Measurements from ENCODE around the gene RHOJ. TPM values are rescaled to one million over a fixed set of nuclear protein-coding genes. Genes with fewer than 3 reads are reported as not detected.

RHOJ gene
- total and polyA plus RNA-seq, 9 of the 15 experiments (the other 6 are each of a cell fraction or from before 2014, with no cell fraction given) = not detected

- TF ChIP-seq ZBTB9 (CRISPR knock-in tag; IDR thresholded peaks at IDR 0.05) = no peak
- TF ChIP-seq ZNF518B (CRISPR knock-in tag; IDR thresholded peaks at IDR 0.05) = no peak
- no peak for TF ChIP-seq PHB (CRISPR knock-in tag; IDR thresholded peaks at IDR 0.05)
- TF ChIP-seq ARID3B (CRISPR knock-in tag; IDR thresholded peaks at IDR 0.05; ENCODE audit: borderline replicate concordance) = no peak
Observed at GRCh38 chr14:63224196-63224595, 20.0 kb downstream of the RHOJ start (continued).

- CTCF ChIA-PET (ENCODE audit: low intra/inter-chr PET ratio) = no interaction called here
- intact Hi-C loops (cut with micrococcal nuclease) = no loop called here
- DNase-seq (ENCODE audit: extremely low read depth in 1 of 4, low spot score in 3 of 4) = no peak
Observed at GRCh38 chr14:63228217-63228616, 24.0 kb downstream of the RHOJ start.

More at GRCh38 chr14:63228217-63228616, 24.0 kb downstream of the RHOJ start:
- no peak overlapping the region for H3K9ac ChIP-seq (ENCODE audit: insufficient read depth in 1 of 2, low read depth in 2 of 2, low read length in 2 of 2)
- H3K4me1 ChIP-seq (replicated peaks in 1 of 2; ENCODE audit: control insufficient read depth in 2 of 2, insufficient read depth in 2 of 2, low read length in 2 of 2) = no peaks in the 10 kb centered on the region
- ATAC-seq = no peak
- no peak overlapping the region for H3K4me3 ChIP-seq
- BruUV-seq (replicated peaks) = no TSS peak
- no peaks in the 10 kb centered on the region for H3K79me2 ChIP-seq (ENCODE audit: control insufficient read depth, insufficient read depth, low read length)
- no peak overlapping the region for H3K4me2 ChIP-seq (ENCODE audit: insufficient read depth, low read length)
- FAIRE-seq = no peak
- in situ Hi-C loops (cut with MboI) = no loop called here
- H3K27ac ChIP-seq (ENCODE audit: extremely low read depth, low read depth, low read length) = no peak overlapping the region
- no peaks in the 10 kb centered on the region for H3K9me1 ChIP-seq (ENCODE audit: control insufficient read depth, insufficient read depth, low read length)
- 5% methylated on average over 2 of the region's 2 CpGs for WGBS (ENCODE audit: insufficient coverage, low coverage, missing lambda C conversion rate)
- POLR2A ChIA-PET = no interaction called here
- no peaks in the 10 kb centered on the region for H3K36me3 ChIP-seq (ENCODE audit: control insufficient read depth, insufficient read depth, low read length)
- no peaks in the 10 kb centered on the region for H3K9me3 ChIP-seq (replicated peaks; ENCODE audit: control insufficient read depth, insufficient read depth, low read depth, low read length)
- H2AFZ ChIP-seq (ENCODE audit: low read depth, low read length) = no peak overlapping the region
- no peaks in the 10 kb centered on the region for H4K20me1 ChIP-seq (replicated peaks; ENCODE audit: control insufficient read depth, insufficient read depth, low read length)
- TF ChIP-seq PHB2 (IDR thresholded peaks at IDR 0.05; ENCODE audit: low read depth) (no peak), HMG20A (CRISPR knock-in tag; conservative IDR thresholded peaks at IDR 0.05) (no peak), PTBP1 (IDR thresholded peaks at IDR 0.05; ENCODE audit: low read depth, low read length) (no peak), NR2F6 (CRISPR knock-in tag; IDR thresholded peaks at IDR 0.05) (no peak), ZNF197 (CRISPR knock-in tag; IDR thresholded peaks at IDR 0.05; ENCODE audit: low read depth) (no peak), E2F3 (CRISPR knock-in tag; IDR thresholded peaks at IDR 0.05) (no peak), NR1H2 (CRISPR knock-in tag; IDR thresholded peaks at IDR 0.05) (no peak), ZNF75A (CRISPR knock-in tag; IDR thresholded peaks at IDR 0.05) (no peak), KDM5B (IDR thresholded peaks at IDR 0.05; ENCODE audit: insufficient replicate concordance, low read depth, low read length) (no peak), SRSF7 (optimal IDR thresholded peaks at IDR 0.05; ENCODE audit: low read depth, low read length) (no peak), ETV5 (CRISPR knock-in tag; IDR thresholded peaks at IDR 0.05; ENCODE audit: low read depth) (no peak), POLR2AphosphoS2 (IDR thresholded peaks at IDR 0.05; ENCODE audit: low read length) (no peak)
- no peaks in the 10 kb centered on the region for H3K27me3 ChIP-seq (ENCODE audit: control insufficient read depth in 2 of 2, insufficient read depth in 2 of 2, low read length in 2 of 2)
